Gastrocnemius medialis (tissue), 4 donors: ENCODE measurements around the gene TMEM214. TPM values are rescaled to one million over a fixed set of nuclear protein-coding genes. Genes with fewer than 3 reads are reported as not detected.

Experiments used
- ATAC-seq, 2 donors: fragments of 150-250 bp; one replicate each; pipeline ENCODE4 v1.9.1; 2016
- DNase-seq, 2 donors: peaks; one replicate each; pipeline ENCODE4 v3.0.0-alpha.2; 2019
- H3K27ac ChIP-seq, 4 donors: fragments of 200-600 bp; sonication (generic); 1 replicate in 1 of 4; 2 replicates in 3 of 4; pipeline ENCODE4 v1.5.1; 2016 to 2018; ENCODE audit warnings: mild to moderate bottlenecking in 2 of 4, moderate library complexity in 1 of 4
- H3K27me3 ChIP-seq, 3 donors: fragments of 200-600 bp; sonication (generic) in 2 of 3; 1 replicate in 1 of 3; 2 replicates in 2 of 3; pipeline versions ENCODE4 v1.5.1 to v1.6.0; 2016 to 2019; ENCODE audit warnings: mild to moderate bottlenecking in 1 of 3, moderate library complexity in 1 of 3
- H3K36me3 ChIP-seq, 2 donors: fragments of 200-600 bp; sonication (generic) in 1 of 2; one replicate each; pipeline ENCODE4 v1.5.1; 2017 to 2018
- H3K4me1 ChIP-seq, 2 donors: fragments of 200-600 bp; sonication (generic) in 1 of 2; one replicate each; pipeline ENCODE4 v1.5.1; 2016 to 2017; ENCODE audit warnings: mild to moderate bottlenecking in 2 of 2
- H3K4me3 ChIP-seq, 4 donors: fragments of 200-600 bp; sonication (generic) in 3 of 4; 1 replicate in 1 of 4; 2 replicates in 3 of 4; pipeline ENCODE4 v1.5.1; 2016 to 2019; ENCODE audit warnings: mild to moderate bottlenecking in 2 of 4
- H3K9me3 ChIP-seq, 3 donors: fragments of 200-600 bp; sonication (generic) in 2 of 3; 1 replicate in 1 of 3; 2 replicates in 2 of 3; pipeline ENCODE4 v1.5.1; 2016 to 2019
- POLR2A ChIP-seq, 2 donors: fragments of 450-650 bp; IDR thresholded peaks; one replicate each; pipeline ENCODE4 v1.6.1; 2017; ENCODE audit warnings: antibody characterized with exemption in 2 of 2, mild to moderate bottlenecking in 2 of 2, moderate library complexity in 2 of 2
- in situ Hi-C, 4 donors: fragments of 200-750 bp; cut with MboI; loops; one replicate each; pipeline versions ENCODE4 v1.15.0 to v1.8.0; 2017; ENCODE audit warnings: low sequenced_read_pairs in 4 of 4
- intact Hi-C: fragments of 100-400 bp; cut with DNase I; formaldehyde crosslinking; loops from one replicate; pipeline ENCODE4 v1.15.1; 2023; ENCODE audit warnings: low total_unique reads
- total RNA-seq, 4 donors: library from RNA; depleted of rRNA; stranded (reverse); fragments of >200 nt; gene quantifications; one replicate each; pipeline versions ENCODE4 v1.1.0 to v1.2.3, GENCODE V29; 2016
- TF ChIP-seq, protein P1 (sequence below), 5 experiments: fragments of 450-650 bp in 3 of 5; fragments of 200-600 bp in 2 of 5; sonication (generic) in 2 of 5; IDR thresholded peaks in 4 of 5; conservative IDR thresholded peaks in 1 of 5; 1 replicate in 4 of 5; 2 replicates in 1 of 5; pipeline ENCODE4 v1.5.1; 2016 to 2019; ENCODE audit warnings: antibody characterized with exemption in 5 of 5, mild to moderate bottlenecking in 3 of 5, moderate library complexity in 3 of 5

TMEM214 gene
- total RNA-seq, 4 donors from 2014 or later = 20.0 to 37.7 (median 24.9) TPM

DNA sequence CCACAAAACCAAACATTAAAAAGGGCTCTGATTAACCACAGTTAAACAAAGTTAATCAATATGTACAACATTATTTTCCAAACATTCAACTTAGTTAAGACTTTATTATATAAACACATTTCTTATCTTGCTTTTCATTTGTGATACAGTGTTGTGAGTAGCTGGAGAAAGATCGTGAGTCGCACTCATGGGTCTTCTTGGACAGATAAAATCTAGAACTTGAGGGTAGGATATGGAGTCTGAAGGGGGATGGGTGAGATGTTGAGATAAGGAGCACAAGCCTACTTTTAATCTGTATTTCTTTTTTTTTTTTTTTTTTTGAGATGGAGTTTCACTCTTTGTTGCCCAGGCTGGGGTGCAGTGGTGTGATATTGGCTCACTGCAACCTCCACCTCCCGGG, 22.6 kb upstream of the TMEM214 start:
- ATAC-seq (no peak), DNase-seq (no peak)
- H3K27ac ChIP-seq = peak overlapping the region in 3 of 4 donors; percentile 44 to 81 (median 69)
- H3K4me1 ChIP-seq = peaks cover 55 to 84% of the 10 kb centered on the region in 2 donors
- no peak for TF ChIP-seq POLR2A (IDR thresholded peaks at IDR 0.05)
- TF ChIP-seq, protein P1, sequence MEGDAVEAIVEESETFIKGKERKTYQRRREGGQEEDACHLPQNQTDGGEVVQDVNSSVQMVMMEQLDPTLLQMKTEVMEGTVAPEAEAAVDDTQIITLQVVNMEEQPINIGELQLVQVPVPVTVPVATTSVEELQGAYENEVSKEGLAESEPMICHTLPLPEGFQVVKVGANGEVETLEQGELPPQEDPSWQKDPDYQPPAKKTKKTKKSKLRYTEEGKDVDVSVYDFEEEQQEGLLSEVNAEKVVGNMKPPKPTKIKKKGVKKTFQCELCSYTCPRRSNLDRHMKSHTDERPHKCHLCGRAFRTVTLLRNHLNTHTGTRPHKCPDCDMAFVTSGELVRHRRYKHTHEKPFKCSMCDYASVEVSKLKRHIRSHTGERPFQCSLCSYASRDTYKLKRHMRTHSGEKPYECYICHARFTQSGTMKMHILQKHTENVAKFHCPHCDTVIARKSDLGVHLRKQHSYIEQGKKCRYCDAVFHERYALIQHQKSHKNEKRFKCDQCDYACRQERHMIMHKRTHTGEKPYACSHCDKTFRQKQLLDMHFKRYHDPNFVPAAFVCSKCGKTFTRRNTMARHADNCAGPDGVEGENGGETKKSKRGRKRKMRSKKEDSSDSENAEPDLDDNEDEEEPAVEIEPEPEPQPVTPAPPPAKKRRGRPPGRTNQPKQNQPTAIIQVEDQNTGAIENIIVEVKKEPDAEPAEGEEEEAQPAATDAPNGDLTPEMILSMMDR (IDR thresholded peaks at IDR 0.05 in 4 of 5, conservative IDR thresholded peaks at IDR 0.05 in 1 of 5) = no peak
- H3K9me3 ChIP-seq = no peaks in the 10 kb centered on the region
- no peaks in the 10 kb centered on the region for H3K36me3 ChIP-seq
- intact Hi-C loops = loop anchor here (2.0 kb wide), 1 partner anchor 31 kb away; no protein-coding TSS in a partner anchor
- H3K27me3 ChIP-seq = no peaks in the 10 kb centered on the region
- in situ Hi-C loops = no loop called here
- H3K4me3 ChIP-seq = no peak overlapping the region

DNA sequence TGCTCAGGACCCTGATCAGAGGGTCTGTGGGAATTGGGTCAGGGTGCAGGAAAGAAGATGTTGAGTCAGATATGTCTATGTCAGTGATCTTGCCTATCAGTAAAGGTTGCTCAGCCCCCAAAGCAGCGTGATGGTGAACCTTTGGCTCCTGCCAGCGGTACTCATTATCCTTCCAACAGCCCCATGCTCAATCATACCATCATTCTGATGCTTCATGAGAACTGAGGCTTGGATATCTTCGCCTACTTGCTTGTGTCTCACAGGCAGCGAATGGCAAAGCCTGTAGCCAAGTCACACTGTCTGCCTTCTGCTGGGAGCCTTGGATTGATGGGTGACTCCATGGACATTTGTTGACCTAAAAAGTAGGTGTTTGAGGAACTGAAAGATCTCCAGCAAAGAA, 19.0 kb upstream of the TMEM214 start:
- peaks cover 76 to 92% of the 10 kb centered on the region in 2 donors for H3K4me1 ChIP-seq
- in situ Hi-C loops = no loop called here

DNA sequence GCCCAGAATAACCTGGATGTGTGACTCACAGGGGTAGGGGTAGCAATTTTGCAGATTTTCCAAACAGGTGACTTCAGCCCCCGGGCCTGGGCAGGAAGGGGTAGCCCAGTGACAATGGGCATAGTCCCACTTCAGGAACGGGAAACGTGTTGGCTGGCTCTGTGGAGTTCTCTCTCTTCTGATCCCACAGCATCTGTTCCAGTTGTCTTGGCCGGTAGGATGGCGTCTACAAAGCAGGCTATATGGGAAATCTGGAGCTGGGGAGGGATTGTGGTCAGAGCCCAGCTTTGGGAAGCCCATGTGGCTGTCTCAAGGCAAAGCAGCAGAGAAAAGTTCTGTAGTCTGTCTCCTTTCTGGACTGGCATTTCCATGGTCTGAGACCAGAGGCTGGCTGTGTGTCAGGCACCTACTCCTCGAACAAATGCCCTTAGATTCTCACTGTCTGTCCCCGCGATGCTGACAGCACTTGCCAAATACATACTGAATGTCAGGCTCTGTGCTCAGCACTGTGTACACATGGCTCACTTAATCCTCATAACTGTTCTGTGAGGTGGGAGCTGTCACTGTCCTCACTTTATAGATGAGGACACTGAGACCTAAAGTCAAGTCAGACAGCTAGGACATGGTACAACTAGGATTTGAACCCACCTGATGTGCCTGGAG, 17.9 kb upstream of the TMEM214 start:
- H3K27ac ChIP-seq = peak overlapping the region; percentile 65 to 81 (median 70)
- DNase-seq (no peak), ATAC-seq (peak; percentile 29 to 46)
- H3K36me3 ChIP-seq = no peaks in the 10 kb centered on the region
- no peak for TF ChIP-seq POLR2A (IDR thresholded peaks at IDR 0.05)
- TF ChIP-seq, protein P1 (IDR thresholded peaks at IDR 0.05 in 4 of 5, conservative IDR thresholded peaks at IDR 0.05 in 1 of 5) = no peak
- peak overlapping the region in 1 of 4 donors; percentile 13 for H3K4me3 ChIP-seq
- H3K4me1 ChIP-seq = peaks cover 70 to 95% of the 10 kb centered on the region in 2 donors
- no peaks in the 10 kb centered on the region for H3K9me3 ChIP-seq
- in situ Hi-C loops = loop anchor here (5.0 kb wide), 2 partner anchors 48 to 53 kb away; no protein-coding TSS in a partner anchor
- no peaks in the 10 kb centered on the region for H3K27me3 ChIP-seq
- intact Hi-C loops = loop anchor here (2.0 kb wide), 1 partner anchor 44 kb away; the partner anchor contains the start of gene MAPRE3

More for the DNA sequence above, 19.0 kb upstream of the TMEM214 start:
- no peak for TF ChIP-seq POLR2A (IDR thresholded peaks at IDR 0.05)
- TF ChIP-seq, protein P1 (IDR thresholded peaks at IDR 0.05 in 4 of 5, conservative IDR thresholded peaks at IDR 0.05 in 1 of 5) = no peak
- Histone ChIP-seq H3K27ac (peak overlapping the region; percentile 65 to 81 (median 70)), H3K36me3 (no peaks in the 10 kb centered on the region), H3K4me3 (no peak overlapping the region), H3K27me3 (no peaks in the 10 kb centered on the region), H3K9me3 (no peaks in the 10 kb centered on the region)
- DNase-seq (no peak), ATAC-seq (no peak)
- intact Hi-C loops = loop anchor here (2.0 kb wide), 1 partner anchor 43 kb away; the partner anchor contains the start of gene MAPRE3

DNA sequence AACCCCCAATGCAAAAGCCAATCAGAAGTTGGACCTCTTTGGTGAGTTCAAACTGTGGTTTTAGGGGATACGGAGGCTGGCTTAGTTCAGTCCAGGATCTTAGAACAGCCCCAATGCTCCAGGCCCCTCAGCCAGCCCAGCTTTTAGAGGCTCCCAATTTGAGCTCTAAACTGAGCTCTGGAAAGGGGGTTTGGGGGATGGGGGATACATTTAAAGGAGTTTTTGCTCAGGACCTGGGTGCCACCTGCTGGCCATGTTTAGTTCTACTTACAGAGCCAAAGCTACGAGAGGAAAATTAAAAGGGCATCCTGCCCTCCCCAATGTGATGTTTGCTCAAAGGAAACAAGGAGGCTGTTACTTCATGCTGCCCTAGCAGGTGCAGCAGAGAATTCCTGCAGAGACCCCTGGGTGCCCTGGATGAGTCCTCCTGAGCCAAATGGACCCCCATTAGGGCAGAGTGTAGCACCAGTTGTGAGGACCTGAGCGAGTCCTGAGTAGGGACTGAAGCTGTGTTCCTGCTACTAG, 15.9 kb upstream of the TMEM214 start:
- in situ Hi-C loops = loop anchor here (5.0 kb wide), 2 partner anchors 50 to 55 kb away; no protein-coding TSS in a partner anchor
- TF ChIP-seq, protein P1 (IDR thresholded peaks at IDR 0.05 in 4 of 5, conservative IDR thresholded peaks at IDR 0.05 in 1 of 5) = peak; percentile 72 to 89 (median 73)
- TF ChIP-seq POLR2A (IDR thresholded peaks at IDR 0.05) = no peak
- H3K4me1 ChIP-seq = peaks cover 62 to 96% of the 10 kb centered on the region in 2 donors
- intact Hi-C loops = loop anchor here (1.0 kb wide), 1 partner anchor 56 kb away; no protein-coding TSS in a partner anchor
- H3K27me3 ChIP-seq = no peaks in the 10 kb centered on the region
- peak overlapping the region; percentile 65 to 81 (median 70) for H3K27ac ChIP-seq
- ATAC-seq (peak; percentile 26 to 52), DNase-seq (peak in 1 of 2 donors; percentile 47)
- H3K36me3 ChIP-seq = no peaks in the 10 kb centered on the region
- no peak overlapping the region for H3K4me3 ChIP-seq
- no peaks in the 10 kb centered on the region for H3K9me3 ChIP-seq
